Measurements from ENCODE around the gene ZNF670.
"Not testable (repeated sequence)": the region's sequence is repeated elsewhere in the genome, so short reads cannot be mapped to it uniquely, and the experiment has no call there.

The ZNF670 gene

GRCh38 chr1:247037511-247038320, 40.9 kb downstream of the ZNF670 start:
- DNase-seq: no peak

- not testable (repeated sequence) for DNase-seq
These were observed 46.3 kb downstream of the ZNF670 start for GRCh38 chr1:247032306-247032705.
